HG03354 (cell line): Measurements from ENCODE around the gene PDLIM3.

Experiments
- ATAC-seq: cut with Tn5 transposase; IDR thresholded peaks from one replicate; pipeline ENCODE4 v1.9.1; 2021; ENCODE audit warnings: mild to moderate bottlenecking; ENCODE audit not compliant: unreplicated experiment, poor library complexity, severe bottlenecking

The PDLIM3 gene

DNA sequence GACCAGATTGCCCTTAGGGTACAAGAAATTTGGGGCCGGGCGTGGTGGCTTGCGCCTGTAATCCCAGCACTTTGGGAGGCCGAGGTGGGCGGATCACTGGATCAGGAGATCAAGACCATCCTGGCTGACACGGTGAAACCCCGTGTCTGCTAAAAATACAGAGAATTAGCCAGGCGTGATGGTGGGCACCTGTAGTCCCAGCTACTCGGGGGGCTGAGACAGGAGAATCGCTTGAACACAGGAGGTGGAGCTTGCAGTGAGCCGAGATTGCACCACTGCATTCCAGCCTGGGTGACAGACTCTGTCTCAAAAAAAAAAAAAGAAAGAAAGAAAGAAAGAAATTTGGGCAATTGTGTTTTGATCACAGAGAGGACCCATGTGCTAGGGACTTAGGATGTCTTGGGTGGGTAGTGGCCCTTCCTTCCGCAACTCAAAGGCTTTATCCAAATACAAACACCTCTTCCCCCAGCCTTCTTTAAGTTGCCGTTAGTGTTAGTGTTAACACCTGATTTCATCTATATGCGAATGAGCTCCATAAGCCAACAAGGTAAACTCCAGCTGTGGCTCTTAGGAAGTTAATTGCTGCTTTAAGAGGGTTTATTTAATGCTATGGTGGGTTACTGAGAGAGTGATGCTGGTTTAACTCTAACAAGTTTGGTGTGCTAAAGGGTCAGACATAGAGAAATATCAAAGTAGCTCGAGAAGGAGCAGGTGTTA lies 55.1 kb downstream of the PDLIM3 start:
- ATAC-seq: peak; percentile 27

DNA sequence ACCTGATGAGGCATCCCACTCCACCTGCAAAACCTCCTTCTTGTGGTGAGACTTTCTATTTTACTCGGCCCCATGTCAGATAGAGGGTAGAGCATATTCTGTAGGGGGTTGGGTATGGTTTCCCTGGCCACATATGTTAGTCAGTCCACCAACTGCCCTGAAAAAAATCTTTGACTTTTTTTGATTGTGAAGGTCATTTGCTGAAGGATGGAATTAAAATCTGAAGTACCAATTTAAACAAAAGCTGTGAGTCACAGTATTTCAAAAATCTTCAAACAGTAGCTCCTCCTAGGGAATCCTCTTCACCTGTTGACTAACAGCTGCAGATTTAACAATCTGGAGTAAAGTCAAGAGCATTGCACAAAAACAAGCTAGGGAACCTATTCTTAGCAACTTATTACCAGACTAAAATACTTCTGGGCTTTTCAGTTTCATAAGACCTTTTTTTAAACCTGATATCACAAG lies 55.8 kb downstream of the PDLIM3 start:
- ATAC-seq: peak; percentile 91

DNA sequence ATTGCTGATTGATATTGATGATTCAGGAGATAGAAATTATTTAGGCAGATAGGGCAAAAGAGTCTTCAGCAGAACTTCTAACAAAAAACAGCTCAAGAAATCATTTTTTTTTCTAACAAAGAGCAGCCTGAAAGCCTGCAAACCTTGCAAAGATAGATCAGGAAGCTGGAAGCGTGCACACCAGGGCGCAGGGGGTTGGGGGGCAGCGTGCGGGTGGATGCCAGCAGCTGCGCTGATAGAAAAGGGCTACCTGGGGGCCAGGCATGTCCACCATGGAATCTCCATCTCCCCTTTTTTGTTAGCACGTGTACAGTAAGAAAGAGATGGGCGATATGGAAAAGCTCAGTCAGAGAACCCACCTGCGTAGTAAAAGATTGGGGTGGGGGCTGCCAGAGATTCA lies 62.1 kb downstream of the PDLIM3 start:
- ATAC-seq: no peak

DNA sequence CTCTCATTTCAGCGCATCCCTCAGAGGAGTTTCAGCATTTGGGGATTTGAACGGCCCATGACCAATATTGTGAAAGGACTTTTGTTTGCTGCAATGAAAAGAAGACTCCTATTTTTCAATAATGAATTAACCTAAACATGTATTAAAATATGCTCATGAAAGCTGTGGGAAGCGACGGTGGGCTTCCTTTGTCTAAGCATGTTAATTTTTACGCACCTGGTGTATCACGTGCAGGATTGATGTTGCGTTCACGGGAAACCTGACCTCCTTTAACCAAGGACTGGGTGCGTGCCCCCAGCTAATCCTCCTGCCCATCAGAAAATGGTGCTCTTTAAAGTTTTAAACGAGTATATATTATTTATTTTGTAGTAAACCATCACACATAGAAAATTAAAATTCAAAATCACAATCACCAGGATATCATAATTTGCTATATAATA lies 63.2 kb downstream of the PDLIM3 start:
- no peak for ATAC-seq

DNA sequence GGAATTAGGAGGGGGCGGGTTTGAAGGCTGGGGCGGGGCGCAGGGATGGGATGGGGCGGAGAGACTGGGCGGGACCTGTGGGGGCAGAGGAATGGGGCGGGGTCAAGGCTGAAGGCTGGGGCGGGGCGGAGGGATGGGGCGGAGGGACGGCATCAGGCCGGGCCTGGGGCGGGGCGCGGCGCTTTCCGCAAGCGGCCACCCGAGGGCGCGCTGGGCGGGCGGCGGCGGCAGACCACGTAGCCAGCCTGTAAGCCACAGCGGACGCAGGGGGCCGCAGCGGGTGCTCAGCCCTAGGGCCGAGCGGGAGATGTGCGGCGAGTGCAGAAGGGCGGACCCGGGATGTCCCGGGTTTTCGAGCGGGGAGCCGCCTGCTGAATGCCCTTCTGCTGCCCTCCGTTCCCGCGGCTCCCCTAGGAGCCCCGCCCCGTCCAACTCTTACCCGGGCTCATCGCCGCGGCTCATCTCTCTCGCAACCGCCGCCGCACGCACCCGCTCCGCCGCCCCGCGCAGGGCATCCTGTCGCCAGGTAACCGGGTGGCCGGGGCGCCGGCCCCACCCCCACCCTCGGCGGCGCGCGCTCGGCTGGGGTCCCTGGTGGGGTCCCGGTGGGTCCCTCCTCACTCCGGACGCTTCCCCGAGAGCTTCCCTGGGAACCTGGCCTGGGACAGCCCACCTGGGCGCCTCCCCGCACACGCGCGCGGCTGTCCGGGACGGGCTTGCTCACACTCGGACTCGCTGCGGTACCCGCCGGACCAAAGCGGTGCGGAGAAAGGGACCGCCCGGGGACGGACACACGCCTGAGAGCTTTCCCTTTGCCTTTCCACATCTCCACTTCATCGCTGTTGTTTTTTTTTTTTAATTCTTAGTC lies 63.8 kb downstream of the PDLIM3 start, which contains the start of gene CCDC110:
Gene CCDC110, minus strand, starts transcription at position 499 of the 868 bp plus-strand sequence. Its CDS starts 50 bp downstream, at position 449.
- ATAC-seq: peak; percentile 90

DNA sequence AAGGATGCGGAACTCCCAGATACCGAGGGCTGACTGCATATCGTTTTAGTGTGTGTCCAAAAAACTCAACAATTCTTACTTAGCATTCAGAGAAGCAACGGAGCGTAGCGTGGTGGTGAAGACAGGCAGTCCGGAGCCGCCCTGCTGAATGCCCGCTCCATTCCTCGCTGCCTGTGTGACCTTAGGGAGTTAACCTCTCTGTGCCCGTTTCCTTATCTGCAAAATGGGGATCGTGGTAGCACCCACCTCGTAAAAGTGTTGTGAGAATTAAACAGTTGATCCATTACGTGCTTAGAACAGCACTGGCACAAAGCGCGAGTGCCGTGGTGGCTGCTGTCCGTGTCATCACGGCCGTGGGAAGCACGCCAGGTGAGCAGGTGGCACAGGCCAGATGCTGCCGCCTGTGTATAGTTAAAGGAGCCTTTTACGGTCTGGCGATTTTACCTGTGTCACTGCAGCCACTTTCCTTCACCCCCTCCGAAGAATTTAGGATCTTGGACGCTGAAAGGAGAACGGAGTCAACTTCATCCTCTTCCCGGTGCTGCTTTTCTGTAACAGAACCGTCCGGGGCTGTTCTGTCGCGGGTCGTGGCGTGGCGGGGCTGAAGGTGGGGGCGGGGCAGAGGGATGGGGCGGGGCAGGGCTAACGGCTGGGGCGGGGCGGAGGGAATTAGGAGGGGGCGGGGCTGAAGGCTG lies 64.7 kb downstream of the PDLIM3 start:
- no peak for ATAC-seq

DNA sequence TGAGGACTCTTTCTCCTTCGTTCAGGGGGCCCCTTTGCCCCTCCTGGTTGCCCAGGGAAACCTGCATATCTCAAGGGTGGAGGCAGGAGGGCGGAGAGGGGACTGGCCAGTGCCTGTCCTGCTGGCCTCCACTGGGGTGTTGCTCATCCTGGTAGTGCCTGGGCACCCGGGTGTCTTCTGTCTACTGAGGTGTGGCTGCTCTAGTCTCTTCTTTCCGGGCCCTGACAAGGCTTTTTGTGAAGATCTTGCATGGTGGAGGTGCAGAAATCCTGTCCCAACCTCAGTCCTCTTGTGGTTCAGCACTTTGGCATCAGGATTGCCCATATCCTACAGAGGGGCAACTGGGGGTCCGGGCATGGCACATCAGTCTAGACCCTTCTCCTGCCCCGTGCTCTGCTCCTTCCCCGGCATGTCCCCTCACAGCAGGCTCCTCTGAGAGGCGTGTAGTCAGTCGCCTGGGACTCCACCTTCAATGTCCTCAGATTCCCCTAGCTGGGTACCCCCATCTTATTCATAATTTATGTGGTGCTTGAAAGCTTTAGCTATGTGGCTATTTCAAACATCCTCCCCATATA lies 65.6 kb downstream of the PDLIM3 start:
- no peak for ATAC-seq

DNA sequence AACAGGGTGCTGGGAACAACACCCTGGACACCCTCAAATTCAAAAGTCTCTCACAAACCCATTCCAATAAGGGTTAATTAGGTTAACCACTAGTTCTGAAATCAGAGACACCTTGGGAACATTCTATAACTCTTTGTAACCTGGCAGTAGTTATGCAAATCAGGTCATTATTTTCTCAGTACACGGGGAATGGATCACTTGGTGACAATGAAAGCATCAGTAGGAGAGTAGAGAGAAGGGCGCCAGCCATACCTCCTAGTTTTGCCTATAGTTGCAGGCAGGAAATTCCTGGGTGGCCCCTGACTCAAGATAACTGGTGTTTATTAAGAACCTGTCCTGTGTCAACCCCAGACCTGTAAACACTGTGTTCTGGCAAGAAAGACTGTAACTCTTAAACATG lies 66.3 kb downstream of the PDLIM3 start:
- ATAC-seq: no peak

DNA sequence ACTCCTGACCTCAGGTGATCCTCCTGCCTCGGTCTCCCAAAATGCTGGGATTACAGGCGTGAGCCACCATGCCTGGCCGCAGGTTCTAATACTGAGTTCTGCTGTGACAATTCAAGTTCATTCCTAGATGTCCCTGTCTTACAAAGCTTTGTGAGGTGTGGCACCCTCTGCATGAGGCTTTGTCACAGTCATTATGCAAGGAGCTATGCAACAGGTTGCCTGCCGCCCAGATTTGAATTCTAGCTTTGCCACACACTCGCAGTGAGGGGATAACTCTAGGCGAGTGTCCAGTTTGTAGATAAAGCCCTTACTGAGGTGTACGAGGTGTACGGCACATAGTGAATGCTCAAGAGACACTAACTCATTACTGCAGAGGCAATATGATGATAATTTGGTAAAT lies 67.3 kb downstream of the PDLIM3 start:
- no peak for ATAC-seq

DNA sequence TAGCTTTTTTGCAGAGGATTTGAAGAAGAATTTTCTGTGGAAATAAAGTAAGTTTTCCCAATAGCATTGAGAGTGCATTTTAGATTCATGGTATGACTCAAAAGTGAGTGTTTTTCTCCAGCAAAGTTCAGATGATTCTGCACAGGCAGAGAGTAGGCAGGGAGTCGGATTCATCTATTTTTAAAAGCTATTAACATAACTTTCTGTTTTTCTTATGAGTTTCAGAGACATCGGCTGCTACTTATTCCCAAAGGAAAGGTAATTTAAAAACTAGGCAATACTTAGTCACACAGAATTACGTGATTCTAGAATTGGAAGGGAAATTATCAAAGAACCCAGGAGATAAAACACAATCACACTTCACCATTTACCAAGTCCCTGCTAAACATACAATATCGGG lies 68.2 kb downstream of the PDLIM3 start:
- ATAC-seq: no peak

DNA sequence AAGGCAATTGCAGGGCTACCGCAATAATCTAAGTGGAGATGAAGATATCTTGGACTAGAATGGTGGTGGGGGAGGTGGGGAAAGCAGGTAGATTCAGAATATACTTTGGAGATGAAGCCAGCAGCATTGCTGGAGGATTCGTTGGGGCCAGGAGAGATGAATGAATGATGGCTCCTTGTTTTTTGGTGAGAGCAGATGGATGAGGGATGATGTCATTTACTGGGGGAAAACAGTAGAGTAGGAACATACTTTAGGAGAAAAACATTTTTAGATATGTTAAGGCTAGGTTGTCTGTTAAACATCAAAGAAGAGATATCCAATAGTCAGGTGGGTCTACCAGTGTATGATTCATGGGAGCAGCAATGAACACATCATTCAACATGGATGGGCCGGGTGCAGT lies 69.6 kb downstream of the PDLIM3 start:
- ATAC-seq: no peak

DNA sequence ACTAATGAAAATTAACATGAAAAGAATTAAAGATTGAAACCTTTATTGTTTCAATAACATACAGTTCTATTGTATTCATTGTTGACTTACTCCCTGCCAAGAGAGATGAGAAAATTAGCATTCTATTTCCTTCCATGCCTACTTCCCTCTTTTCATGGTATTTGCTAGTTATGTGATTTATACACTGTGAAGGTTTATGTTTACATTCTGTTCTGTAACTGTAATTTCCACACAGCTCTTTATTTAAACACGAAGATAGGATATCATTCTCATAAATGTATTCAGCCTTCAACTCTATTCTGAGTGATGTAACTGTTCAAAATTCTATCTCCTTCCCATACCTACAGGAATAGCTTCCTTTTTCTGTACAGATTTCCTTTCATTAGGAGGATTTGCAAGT lies 70.4 kb downstream of the PDLIM3 start:
- no peak for ATAC-seq

DNA sequence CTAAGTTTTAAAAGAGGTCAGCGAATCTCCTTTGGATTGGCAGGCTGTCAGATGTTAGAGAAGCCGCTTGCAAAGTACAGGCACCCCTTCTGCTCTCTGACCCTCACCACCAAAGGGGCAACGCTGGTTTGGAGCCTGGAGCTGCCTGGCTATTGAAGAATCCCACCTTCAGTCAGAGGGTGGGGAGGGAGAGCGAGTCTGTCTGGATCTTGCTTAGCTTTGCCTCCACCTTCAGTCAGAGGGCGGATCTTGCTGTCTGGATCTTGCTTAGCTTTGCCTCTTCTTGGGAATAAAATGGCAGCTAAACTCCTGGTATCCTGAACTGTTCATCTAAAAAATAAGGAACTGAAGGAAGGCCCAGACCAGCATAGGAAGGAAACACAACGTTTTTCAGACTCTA lies 71.1 kb downstream of the PDLIM3 start:
- ATAC-seq: no peak

DNA sequence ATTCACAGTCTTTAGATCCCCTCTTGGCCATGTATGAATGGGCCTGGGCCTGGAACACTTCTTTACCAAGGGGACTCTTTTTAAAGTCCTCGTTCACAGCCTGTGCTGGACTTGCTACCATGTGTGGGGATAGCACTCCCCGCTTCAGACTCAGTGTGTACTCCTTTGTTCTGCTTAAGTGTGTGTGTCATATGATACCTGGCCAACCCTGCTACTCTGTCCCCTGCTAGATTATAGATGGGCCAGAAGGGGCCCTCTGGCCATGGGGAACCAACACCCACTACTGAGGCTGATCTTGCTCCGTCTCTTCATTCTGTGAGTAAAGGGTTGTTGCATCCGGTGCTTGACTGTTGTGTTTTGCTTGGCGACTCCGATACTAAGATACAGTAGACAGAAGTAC lies 71.8 kb downstream of the PDLIM3 start:
- no peak for ATAC-seq

DNA sequence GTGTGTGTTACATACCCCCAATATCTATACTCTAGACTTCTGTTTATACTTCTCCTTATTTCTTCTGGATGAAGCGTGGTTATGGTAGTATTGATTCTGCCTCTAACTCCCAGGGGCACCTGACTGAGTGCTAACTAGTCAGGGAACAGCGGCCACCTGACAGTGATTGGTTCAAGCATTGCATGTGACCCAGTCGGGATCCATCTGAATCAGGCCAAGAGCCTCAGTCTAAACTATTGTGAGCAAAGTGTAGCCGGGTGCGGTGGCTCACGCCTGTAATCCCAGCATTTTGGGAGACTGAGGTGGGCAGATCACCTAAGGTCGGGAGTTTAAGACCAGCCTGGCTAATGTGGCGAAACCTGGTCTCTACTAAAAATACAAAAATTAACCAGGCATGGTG lies 73.7 kb downstream of the PDLIM3 start:
- no peak for ATAC-seq

DNA sequence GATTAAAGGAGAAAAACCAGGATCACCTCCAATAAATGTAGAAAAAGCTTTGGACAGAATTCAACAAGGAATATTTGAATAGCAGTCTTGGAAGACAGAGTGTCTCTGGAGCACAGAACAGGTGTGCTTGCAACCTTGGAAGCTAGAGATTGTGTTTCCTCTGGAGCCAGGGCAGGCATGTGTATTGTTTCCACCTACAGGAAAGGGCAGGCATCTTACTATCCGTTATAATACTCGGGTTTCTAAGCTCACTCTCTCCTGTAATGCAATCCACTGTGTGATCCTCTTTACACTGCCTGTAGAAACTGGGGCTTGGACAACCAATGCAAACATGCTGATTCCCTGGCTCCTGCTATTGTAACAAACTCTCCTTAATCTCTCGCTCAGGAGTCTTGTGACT lies 78.2 kb downstream of the PDLIM3 start:
- no peak for ATAC-seq

DNA sequence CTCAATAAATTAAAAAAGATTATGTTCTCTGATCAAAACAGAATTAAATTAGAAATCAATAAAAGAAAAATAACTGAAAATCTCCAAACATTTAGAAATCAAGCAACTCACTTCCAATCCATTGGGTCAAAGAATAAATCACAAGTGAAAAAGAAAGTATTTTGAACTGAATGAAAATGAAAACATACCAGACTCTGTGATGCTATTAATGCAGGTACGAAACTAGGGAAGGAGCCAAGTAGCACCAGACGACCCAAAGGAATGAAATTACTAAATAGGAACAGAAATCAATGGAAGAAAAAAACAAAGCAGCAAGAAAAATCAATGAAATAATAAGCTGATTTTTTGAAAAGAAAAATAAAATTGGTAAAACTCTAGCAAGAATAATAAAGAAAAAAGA lies 79.2 kb downstream of the PDLIM3 start:
- ATAC-seq: no peak
